Bladder microvascular endothelial cell (primary cell): ENCODE measurements around the gene AKIRIN1. TPM values are rescaled to one million over a fixed set of nuclear protein-coding genes. Genes with fewer than 3 reads are reported as not detected.

Source experiments
- total RNA-seq: library from RNA; depleted of rRNA; stranded (reverse); fragments of >200 nt; gene quantifications from 2 replicates; pipeline ENCODE4 v1.2.3, GENCODE V29; 2014

AKIRIN1 gene
- total RNA-seq: 22.5 and 28.8 TPM in 2 replicates

GRCh38 chr1:38990738-38991637, at the start of gene AKIRIN1:
AKIRIN1 (plus strand) TSS chr1:38991276; CDS start chr1:38991381, 105 bp downstream.

DNA sequence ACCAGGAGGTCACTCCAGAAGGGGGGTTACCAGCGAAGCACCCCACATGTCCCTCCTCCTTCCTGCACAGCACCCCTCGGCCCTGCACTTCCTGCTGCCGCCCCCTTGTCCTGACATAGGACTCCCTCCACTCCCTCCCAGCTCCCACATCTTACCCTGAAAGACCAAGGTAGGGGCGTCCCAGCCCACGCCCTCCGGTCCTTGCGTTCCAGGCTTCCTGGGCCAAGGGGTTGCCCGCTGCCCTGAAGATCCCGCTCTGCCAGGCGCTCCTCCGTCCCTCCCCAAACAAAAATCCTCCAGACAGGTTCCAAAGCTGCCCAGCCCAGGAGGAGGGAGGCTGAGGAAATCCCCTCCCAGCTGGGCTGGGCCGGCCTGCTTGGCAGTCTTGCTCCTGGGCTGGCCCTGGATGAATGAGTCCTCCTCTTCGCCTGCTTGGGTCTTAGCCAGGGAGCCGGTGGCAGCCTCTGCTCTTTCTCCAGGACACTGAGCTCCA, 49.5 kb upstream of the AKIRIN1 start, which contains the start of gene RHBDL2:
Gene RHBDL2 (minus strand): TSS at position 304 of the 493 bp plus-strand sequence. CDS start 22,618 bp downstream, outside the sequence.

GRCh38 chr1:39026051-39026865, 35.2 kb downstream of the AKIRIN1 start, which contains the start of gene NDUFS5:
NDUFS5 (plus strand) TSS chr1:39026350; CDS start chr1:39028725, 2,375 bp downstream.

Other genes starting within 250 kb of the AKIRIN1 start
- 16.2 and 25.9 TPM in 2 replicates for gene RRAGC, start 131.5 kb upstream of the AKIRIN1 start, total RNA-seq
- gene MYCBP, start 117.9 kb upstream of the AKIRIN1 start, total RNA-seq: 6.3 and 9.8 TPM in 2 replicates
- gene GJA9, start 109.7 kb upstream of the AKIRIN1 start, total RNA-seq: not detected in 2 replicates
- 0.16 and 0.63 TPM in 2 replicates for gene RHBDL2, start 49.4 kb upstream of the AKIRIN1 start, total RNA-seq
- gene NDUFS5, start 35.1 kb downstream of the AKIRIN1 start, total RNA-seq: 464 and 579 TPM in 2 replicates
- 221 and 695 TPM in 2 replicates for gene MACF1, start 213.4 kb downstream of the AKIRIN1 start, total RNA-seq